CD14-positive monocyte (primary cell): ENCODE results near the gene SLC26A4. TPM values are rescaled to one million over a fixed set of nuclear protein-coding genes. Genes with fewer than 3 reads are reported as not detected.
A peak's percentile ranks its signal among the peaks of the same experiment; 100 is the strongest.

Source experiments
- DNase-seq, 3 donors: peaks; one replicate each; pipeline ENCODE4 v3.0.0-alpha.2; 2011 to 2022
- H2AFZ ChIP-seq: 2 replicates; pipeline ENCODE4 v1.6.0; 2012; ENCODE audit warnings: mild to moderate bottlenecking, low read depth, low read length, inconsistent platforms; ENCODE audit not compliant: insufficient read depth, poor library complexity, severe bottlenecking
- H3K27ac ChIP-seq, 2 donors: 1 replicate in 1 of 2; 2 replicates in 1 of 2; pipeline ENCODE4 v1.5.1; 2012 to 2013; ENCODE audit warnings: low read length in 2 of 2, control low read depth in 1 of 2, inconsistent platforms in 1 of 2, low read depth in 1 of 2, mild to moderate bottlenecking in 1 of 2
- H3K27me3 ChIP-seq, 2 donors: one replicate each; pipeline versions ENCODE4 v1.6.0 to v1.6.1; 2011 to 2013; ENCODE audit warnings: low read length in 2 of 2; ENCODE audit not compliant: control insufficient read depth in 2 of 2, insufficient read depth in 2 of 2
- H3K36me3 ChIP-seq, 2 donors: replicated peaks in 1 of 2; 1 replicate in 1 of 2; 2 replicates in 1 of 2; pipeline versions ENCODE4 v1.5.1 to v1.6.1; 2012 to 2013; ENCODE audit warnings: low read length in 2 of 2, control low read depth in 1 of 2, inconsistent platforms in 1 of 2, mild to moderate bottlenecking in 1 of 2; ENCODE audit not compliant: insufficient read depth in 2 of 2, control insufficient read depth in 1 of 2
- H3K4me1 ChIP-seq, 2 donors: 1 replicate in 1 of 2; 2 replicates in 1 of 2; pipeline versions ENCODE4 v1.5.1 to v1.6.1; 2012 to 2013; ENCODE audit warnings: low read length in 2 of 2, control low read depth in 1 of 2, inconsistent platforms in 1 of 2, mild to moderate bottlenecking in 1 of 2, moderate library complexity in 1 of 2; ENCODE audit not compliant: insufficient read depth in 2 of 2, control insufficient read depth in 1 of 2
- H3K4me2 ChIP-seq: replicated peaks from 2 replicates; pipeline ENCODE3; 2012; ENCODE audit warnings: low read length, moderate library complexity, mild to moderate bottlenecking; ENCODE audit not compliant: poor library complexity, severe bottlenecking; ENCODE audit errors: extremely low read depth
- H3K4me3 ChIP-seq, 3 experiments: fragments of 200-600 bp in 1 of 3; sonication (generic) in 1 of 3; replicated peaks in 1 of 3; 1 replicate in 2 of 3; 2 replicates in 1 of 3; pipeline ENCODE4 v1.5.1; 2011 to 2013; ENCODE audit warnings: low read length in 3 of 3, mild to moderate bottlenecking in 3 of 3, control low read depth in 2 of 3, low read depth in 2 of 3, inconsistent platforms in 1 of 3, moderate library complexity in 1 of 3
- H3K79me2 ChIP-seq: 2 replicates; pipeline ENCODE4 v1.6.0; 2012; ENCODE audit warnings: mild to moderate bottlenecking, control low read depth, inconsistent platforms, low read length, moderate library complexity; ENCODE audit not compliant: insufficient read depth
- H3K9ac ChIP-seq: 2 replicates; pipeline ENCODE4 v1.6.0; 2017; ENCODE audit warnings: low read length, mild to moderate bottlenecking; ENCODE audit not compliant: insufficient read depth, poor library complexity, severe bottlenecking
- H3K9me3 ChIP-seq, 2 donors: replicated peaks in 1 of 2; 1 replicate in 1 of 2; 2 replicates in 1 of 2; pipeline versions ENCODE4 v1.5.1 to v1.6.1; 2012 to 2013; ENCODE audit warnings: low read length in 2 of 2, control low read depth in 1 of 2; ENCODE audit not compliant: control insufficient read depth in 1 of 2, insufficient read depth in 1 of 2
- H4K20me1 ChIP-seq: 2 replicates; pipeline ENCODE4 v1.6.0; 2012; ENCODE audit warnings: mild to moderate bottlenecking, low read length, control low read depth, moderate library complexity; ENCODE audit not compliant: insufficient read depth
- H3K27ac Mint-ChIP-seq, 7 donors: one replicate each; pipeline ENCODE4 v1.8.0; 2020; ENCODE audit warnings: mild to moderate bottlenecking in 7 of 7, mixed read lengths in 7 of 7, moderate library complexity in 6 of 7, inconsistent platforms in 2 of 7
- H3K27me3 Mint-ChIP-seq, 3 donors: one replicate each; pipeline ENCODE4 v1.8.0; 2021 to 2022; ENCODE audit warnings: low read depth in 3 of 3, mild to moderate bottlenecking in 3 of 3, mixed read lengths in 3 of 3, moderate library complexity in 3 of 3, inconsistent platforms in 1 of 3
- H3K36me3 Mint-ChIP-seq, 2 donors: one replicate each; pipeline ENCODE4 v1.8.0; 2020; ENCODE audit warnings: mixed read lengths in 2 of 2, inconsistent platforms in 1 of 2, mild to moderate bottlenecking in 1 of 2
- H3K4me1 Mint-ChIP-seq: one replicate; pipeline ENCODE4 v1.8.0; 2020; ENCODE audit warnings: mild to moderate bottlenecking, mixed read lengths
- H3K4me3 Mint-ChIP-seq, 2 donors: one replicate each; pipeline ENCODE4 v1.8.0; 2020; ENCODE audit warnings: mild to moderate bottlenecking in 2 of 2, mixed read lengths in 2 of 2, moderate library complexity in 1 of 2
- H3K9me3 Mint-ChIP-seq, 7 donors: one replicate each; pipeline ENCODE4 v1.8.0; 2020 to 2022; ENCODE audit warnings: mixed read lengths in 7 of 7, mild to moderate bottlenecking in 6 of 7, moderate library complexity in 6 of 7, inconsistent platforms in 2 of 7
- CTCF ChIP-seq: fragments of 200-600 bp; IDR thresholded peaks from one replicate; pipeline ENCODE4 v1.8.0; 2022; ENCODE audit warnings: antibody characterized with exemption, mild to moderate bottlenecking
- WGBS: methylation state at CpG from one replicate; pipeline ENCODE4 v1.1.5; 2013; ENCODE audit warnings: missing lambda C conversion rate; ENCODE audit not compliant: insufficient coverage; 5-methylcytosine and 5-hydroxymethylcytosine counted together
- intact Hi-C, 2 donors: fragments of 100-400 bp; cut with micrococcal nuclease; formaldehyde crosslinking; loops; one replicate each; pipeline versions ENCODE4 v1.15.0 to v1.15.1; 2023
- polyA plus RNA-seq, 3 donors: library from polyadenylated mRNA; depleted of rRNA in 1 of 3; unstranded in 2 of 3; stranded (reverse) in 1 of 3; fragments of 300-500 nt in 2 of 3; fragments of >200 nt in 1 of 3; fragmentation: Illumina TruSeq in 2 of 3; gene quantifications; 1 replicate in 2 of 3; 2 replicates in 1 of 3; pipeline ENCODE4 v1.2.3, GENCODE V29; 2012 to 2021

The SLC26A4 gene
- polyA plus RNA-seq, 3 donors: 0.10 to 0.12 TPM; not detected in 1

- Mint-ChIP-seq H3K4me1 (no peaks in the 10 kb centered on the region), H3K27ac (peak overlapping the region in 2 of 7 donors; percentile 14 to 57)
- no peak overlapping the region for H3K4me2 ChIP-seq
Observed at GRCh38 chr7:107615910-107616680, 44.5 kb upstream of the SLC26A4 start.

GRCh38 chr7:107622429-107622828 lies 38.2 kb upstream of the SLC26A4 start:
- intact Hi-C loops: no loop called here
- peak overlapping the region in 1 of 2 donors; percentile 26 for H3K27ac ChIP-seq
- peaks cover 0 to 9% of the 10 kb centered on the region in 2 donors for H3K36me3 Mint-ChIP-seq
- H3K27me3 Mint-ChIP-seq: peaks cover 0 to 4% (median 0%) of the 10 kb centered on the region in 3 donors
- peak overlapping the region; percentile 0 for H3K9ac ChIP-seq
- H4K20me1 ChIP-seq: no peaks in the 10 kb centered on the region
- H3K9me3 Mint-ChIP-seq: peaks cover 0 to 3% (median 0%) of the 10 kb centered on the region in 7 donors
- H3K27ac Mint-ChIP-seq: no peak overlapping the region
- no peaks in the 10 kb centered on the region for H3K4me1 Mint-ChIP-seq
- H3K4me2 ChIP-seq: peak overlapping the region; percentile 9
- peaks cover 12 to 13% of the 10 kb centered on the region in 2 donors for H3K4me1 ChIP-seq
- no peaks in the 10 kb centered on the region for H3K9me3 ChIP-seq
- H3K79me2 ChIP-seq: no peaks in the 10 kb centered on the region
- H2AFZ ChIP-seq: no peak overlapping the region
- no peaks in the 10 kb centered on the region for H3K27me3 ChIP-seq
- H3K36me3 ChIP-seq: peaks cover 0 to 33% of the 10 kb centered on the region in 2 donors
- WGBS: 86% methylated on average over 1 of the region's 1 CpG
- no peak for TF ChIP-seq CTCF
- no peak overlapping the region for H3K4me3 ChIP-seq
- no peak overlapping the region for H3K4me3 Mint-ChIP-seq
- peak; percentile 55 to 63 (median 55) for DNase-seq

More at GRCh38 chr7:107615910-107616680, 44.5 kb upstream of the SLC26A4 start:
- Histone ChIP-seq H2AFZ (no peak overlapping the region), H3K4me1 (no peaks in the 10 kb centered on the region), H3K27ac (no peak overlapping the region), H3K36me3 (peaks cover 24 to 63% of the 10 kb centered on the region in 2 donors), H3K4me3 (no peak overlapping the region), H3K79me2 (no peaks in the 10 kb centered on the region), H3K27me3 (no peaks in the 10 kb centered on the region), H4K20me1 (no peaks in the 10 kb centered on the region), H3K9me3 (no peaks in the 10 kb centered on the region), H3K9ac (no peak overlapping the region)
- Mint-ChIP-seq H3K4me3 (no peak overlapping the region), H3K9me3 (no peaks in the 10 kb centered on the region), H3K27me3 (peaks cover 0 to 3% (median 0%) of the 10 kb centered on the region in 3 donors), H3K36me3 (peaks cover 42 to 45% of the 10 kb centered on the region in 2 donors)
- no CpG with 5 or more reads among the region's 4 CpGs for WGBS
- no peak for TF ChIP-seq CTCF
- intact Hi-C loops: no loop called here
- no peak for DNase-seq
